GM19468 (cell line): ENCODE results near the gene ZNF607.

Experiments used
- ATAC-seq: cut with Tn5 transposase; IDR thresholded peaks from one replicate; pipeline ENCODE4 v1.9.1; 2021; ENCODE audit warnings: mild to moderate bottlenecking, moderate library complexity, moderate number of reproducible peaks; ENCODE audit not compliant: unreplicated experiment; ENCODE audit errors: extremely low read depth

The ZNF607 gene

DNA sequence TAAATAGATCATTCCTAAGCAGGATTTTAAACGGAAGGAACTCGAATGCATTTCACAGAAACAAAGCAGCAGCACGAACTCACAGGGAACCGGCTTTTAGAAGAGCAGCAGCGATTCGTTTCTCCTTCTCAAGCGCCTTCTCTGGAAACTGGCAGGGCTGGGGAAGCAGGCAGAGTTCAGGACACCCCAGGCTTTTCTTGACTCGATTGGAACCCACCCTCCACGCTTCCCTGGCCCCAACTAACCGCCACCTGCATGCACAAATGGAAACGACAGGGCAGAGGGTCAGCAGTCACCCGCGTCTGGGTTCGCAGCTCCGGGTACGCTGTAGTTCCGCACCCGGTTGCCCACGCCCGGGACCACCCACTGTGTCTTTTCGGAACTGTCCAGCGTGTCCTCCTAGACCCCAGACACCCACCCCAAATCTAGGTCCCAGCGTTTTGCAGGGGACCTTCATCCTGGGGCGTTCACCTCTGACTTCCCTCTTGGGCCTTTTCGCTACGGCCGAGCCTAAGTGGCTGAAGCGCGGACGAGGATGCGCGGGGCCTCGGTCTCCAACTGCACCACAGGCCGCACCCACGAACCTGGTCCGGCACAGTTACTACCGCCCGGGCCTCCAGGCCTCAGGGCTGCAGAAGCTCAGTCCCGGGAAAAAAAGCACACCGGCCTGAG, 64.8 kb downstream of the ZNF607 start:
- ATAC-seq, result no peak

DNA sequence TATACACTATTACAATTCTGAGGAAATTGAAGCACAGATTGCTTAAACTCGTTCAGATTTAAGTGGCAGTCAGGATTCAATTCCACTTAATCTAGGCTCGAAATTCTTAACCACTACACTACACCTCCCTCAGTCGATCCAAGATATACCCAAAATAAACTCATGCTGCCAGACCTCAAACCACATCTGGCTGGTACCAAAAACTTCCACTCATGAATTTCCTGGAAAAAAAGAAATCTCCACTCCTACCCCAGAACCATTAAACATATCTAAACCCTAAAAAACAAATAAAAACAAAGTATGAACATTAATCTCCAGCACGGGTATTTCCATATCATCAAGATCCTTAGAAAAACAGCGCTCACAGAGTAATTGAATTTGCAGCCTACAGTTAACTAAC, 65.4 kb downstream of the ZNF607 start:
- no peak for ATAC-seq
